ENCODE results near the gene MARCO.
"Not testable (repeated sequence)": the region's sequence is repeated elsewhere in the genome, so short reads cannot be mapped to it uniquely, and the experiment has no call there.

The MARCO gene

DNA sequence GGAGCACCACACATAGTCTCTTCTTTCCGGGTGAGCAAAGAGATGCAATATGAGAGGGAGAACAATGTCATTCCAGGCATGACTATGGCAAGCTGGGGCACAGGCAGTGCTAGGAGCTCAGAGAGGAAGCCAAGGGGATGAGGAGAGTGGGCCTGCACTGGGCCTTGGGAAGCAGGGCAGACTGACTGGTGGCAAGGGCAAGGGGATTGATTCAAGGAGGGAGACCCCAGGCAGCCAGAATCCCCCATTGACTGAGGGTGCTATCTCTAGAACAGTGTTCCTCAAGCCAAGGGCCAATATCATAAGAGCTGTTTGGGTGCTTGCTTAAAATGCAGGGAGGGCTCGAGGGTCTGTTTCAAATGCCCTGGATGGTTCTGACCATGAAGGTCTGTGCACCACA is 36.1 kb downstream of the MARCO start:
- no peak for DNase-seq

GRCh38 chr2:118979152-118979861 is 37.3 kb downstream of the MARCO start:
- no peak for DNase-seq

DNA sequence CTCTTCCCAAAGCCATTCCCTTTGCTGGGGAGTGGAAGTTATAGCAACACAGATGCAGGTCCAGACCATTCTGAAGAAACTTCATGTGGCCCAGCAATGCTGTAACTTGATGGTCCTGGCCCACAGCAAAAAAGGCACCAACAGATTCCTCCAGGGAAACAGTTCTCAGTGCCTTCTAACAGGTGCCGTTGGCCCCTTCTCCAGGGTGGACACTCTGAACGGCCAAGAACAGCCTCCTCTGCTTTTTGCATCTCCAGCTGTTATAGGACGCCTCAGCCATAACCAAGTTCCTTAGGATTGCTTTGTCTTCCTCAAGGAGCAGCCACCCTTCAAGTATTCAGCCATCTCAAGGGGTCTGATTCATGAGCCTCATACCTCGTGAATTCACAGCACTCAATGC is 38.0 kb downstream of the MARCO start:
- DNase-seq: no peak

DNA sequence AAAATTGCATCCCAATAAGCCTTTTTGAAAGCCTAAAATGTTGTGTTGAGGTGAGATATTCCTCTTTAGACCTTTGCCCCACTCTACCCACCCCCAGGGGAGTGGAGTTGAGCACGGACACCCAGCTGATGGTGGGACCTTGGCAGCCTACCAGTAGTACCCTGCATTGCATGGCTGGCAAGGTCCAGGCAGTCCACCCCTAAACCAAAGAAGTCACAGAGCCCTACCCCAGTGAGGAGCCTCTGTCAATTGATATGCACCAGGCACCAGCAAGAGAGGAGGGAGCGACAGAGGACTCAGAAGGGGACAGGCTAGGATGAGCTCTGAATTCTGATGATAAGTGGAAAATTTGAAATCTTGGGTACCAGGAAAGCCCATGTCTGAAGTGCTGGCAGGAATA is 38.6 kb downstream of the MARCO start:
- no peak for DNase-seq

- DNase-seq: no peak
Observed at GRCh38 chr2:118981632-118982031, 39.6 kb downstream of the MARCO start.

DNA sequence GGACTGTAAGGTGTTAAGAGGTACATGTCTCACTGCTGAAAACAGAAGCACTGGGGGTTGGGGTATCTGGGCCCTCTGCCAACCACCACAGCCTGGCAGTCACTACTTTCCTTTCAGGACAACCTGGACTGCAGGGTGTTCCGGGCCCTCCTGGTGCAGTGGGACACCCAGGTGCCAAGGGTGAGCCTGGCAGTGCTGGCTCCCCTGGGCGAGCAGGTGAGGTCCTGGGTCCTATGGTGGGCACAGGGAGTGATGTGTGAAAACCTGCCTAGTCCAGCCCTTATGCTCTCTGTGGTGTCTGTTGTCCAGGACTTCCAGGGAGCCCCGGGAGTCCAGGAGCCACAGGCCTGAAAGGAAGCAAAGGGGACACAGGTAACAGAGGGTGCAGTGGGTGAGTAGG is 40.0 kb downstream of the MARCO start:
- no peak for DNase-seq

GRCh38 chr2:118983133-118983532 is 41.1 kb downstream of the MARCO start:
- no peak for DNase-seq

DNA sequence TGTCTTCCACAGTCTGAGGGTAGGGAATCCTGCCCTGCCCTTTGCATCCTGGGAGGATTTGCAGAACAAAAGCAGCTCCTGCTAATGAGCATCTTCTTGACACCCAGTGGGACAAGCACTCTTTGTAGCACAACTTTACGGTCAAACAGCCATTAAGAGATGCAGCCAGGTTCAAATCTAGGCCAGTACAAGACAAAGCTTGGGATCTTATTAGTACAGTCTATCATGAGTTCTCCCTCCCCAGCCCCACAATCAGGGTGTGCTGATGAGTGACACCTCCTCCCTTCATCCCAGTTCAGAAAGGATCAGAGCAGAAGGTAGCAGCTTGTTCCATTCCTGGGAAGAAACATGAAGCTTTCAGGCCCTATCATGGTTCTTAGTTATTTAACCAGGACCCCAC is 41.9 kb downstream of the MARCO start:
- DNase-seq: no peak

DNA sequence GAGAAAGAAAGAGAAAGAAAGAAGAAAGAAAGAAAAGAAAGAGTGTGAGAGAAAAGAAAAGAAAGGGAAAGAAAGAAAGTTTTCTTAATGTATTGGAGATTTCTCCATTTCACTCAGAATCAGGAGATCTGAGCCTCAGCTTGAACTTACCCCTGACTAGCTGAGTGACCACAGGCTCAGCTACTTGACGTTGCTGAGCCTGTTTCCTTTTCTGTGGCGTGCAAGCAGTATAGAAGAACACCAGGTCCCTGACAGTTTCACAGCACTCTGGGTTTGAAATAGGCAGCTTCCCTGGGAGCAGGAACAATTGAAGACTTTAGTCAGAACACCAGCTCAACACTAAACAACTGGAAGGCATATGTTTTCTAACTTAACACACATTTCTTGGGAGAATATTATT is 44.7 kb downstream of the MARCO start:
- DNase-seq: no peak

GRCh38 chr2:118987886-118988285 is 45.9 kb downstream of the MARCO start:
- DNase-seq: no peak

DNA sequence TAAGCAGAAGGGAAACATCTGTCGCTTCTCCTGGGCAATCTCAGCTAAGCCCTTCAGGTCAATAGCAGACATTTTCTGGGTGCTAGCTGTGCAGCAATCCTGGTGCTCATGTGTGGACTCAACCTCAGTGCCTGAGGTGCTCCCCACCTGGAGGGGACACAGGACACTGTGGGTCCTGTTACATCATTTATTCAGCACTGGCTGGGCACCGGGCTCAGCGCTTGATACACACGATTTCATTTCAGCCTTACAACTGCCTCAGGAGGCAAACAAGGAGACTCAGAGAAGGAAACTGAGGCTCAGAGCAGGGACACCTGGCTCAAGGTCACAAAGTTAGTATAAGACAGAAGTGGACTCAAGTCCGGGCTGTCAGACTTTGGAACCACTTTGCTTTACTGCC is 46.7 kb downstream of the MARCO start:
- DNase-seq: no peak

GRCh38 chr2:118989481-118989880 is 47.5 kb downstream of the MARCO start:
- DNase-seq: no peak

GRCh38 chr2:118990757-118991545 is 49.0 kb downstream of the MARCO start:
- no peak for DNase-seq

DNA sequence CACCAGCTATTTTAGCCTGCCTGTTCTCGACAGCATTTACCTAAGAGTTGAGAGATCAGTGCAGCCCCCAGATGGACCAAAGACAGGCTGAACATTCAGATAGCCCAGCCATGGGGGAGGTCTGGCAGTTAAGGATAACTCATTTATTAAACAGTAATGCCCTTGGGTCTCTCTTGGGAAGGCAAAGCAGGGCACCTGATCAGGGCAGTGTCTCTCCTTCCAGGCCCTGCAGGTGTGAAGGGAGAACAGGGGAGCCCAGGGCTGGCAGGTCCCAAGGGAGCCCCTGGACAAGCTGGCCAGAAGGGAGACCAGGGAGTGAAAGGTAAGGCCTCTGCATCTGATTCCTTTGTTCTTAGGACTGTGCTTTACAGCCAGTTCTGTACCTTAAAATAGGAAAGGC is 49.6 kb downstream of the MARCO start:
- no peak for DNase-seq

- no peak for DNase-seq
Observed at GRCh38 chr2:118992740-118993391, 50.9 kb downstream of the MARCO start.

DNA sequence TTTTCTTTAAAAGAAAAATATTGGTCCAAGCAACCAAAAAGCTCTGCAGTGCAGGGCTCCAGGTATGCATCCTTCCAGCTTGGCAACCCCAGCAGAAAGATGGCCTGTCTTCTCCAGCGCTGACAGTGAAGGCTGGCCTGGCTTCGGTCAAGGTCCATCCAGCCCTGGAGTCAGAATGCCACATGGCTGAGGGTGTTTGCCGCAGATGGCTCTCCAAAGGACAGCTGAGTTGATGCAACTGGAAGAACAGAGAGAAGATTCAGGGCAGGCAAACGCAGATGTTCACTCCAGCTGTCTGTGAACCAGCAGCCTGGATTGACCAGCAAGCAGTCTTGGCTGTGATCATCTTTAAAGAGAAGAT is 51.4 kb downstream of the MARCO start:
- no peak for DNase-seq

- no peak for DNase-seq
Observed at GRCh38 chr2:118994172-118994700, 52.2 kb downstream of the MARCO start.

DNA sequence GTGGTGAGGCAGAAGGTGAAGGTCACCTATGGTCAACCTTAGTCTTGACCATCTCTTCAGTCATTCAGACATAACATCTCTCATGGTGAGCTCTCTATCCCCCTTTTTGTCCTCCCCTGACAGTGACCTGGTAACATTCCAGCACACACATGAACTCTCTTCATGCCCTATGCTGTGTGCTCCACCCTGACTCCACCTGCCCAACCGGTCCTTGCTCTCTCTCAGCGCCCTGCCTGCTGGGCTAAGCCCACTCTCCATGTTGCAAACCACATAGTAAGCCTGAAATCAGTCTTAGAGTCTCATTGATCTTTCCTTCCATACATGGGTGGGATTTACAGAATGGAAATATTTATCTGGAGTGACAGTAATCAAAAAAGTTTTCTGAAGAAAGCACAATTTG is 52.8 kb downstream of the MARCO start:
- no peak for DNase-seq

DNA sequence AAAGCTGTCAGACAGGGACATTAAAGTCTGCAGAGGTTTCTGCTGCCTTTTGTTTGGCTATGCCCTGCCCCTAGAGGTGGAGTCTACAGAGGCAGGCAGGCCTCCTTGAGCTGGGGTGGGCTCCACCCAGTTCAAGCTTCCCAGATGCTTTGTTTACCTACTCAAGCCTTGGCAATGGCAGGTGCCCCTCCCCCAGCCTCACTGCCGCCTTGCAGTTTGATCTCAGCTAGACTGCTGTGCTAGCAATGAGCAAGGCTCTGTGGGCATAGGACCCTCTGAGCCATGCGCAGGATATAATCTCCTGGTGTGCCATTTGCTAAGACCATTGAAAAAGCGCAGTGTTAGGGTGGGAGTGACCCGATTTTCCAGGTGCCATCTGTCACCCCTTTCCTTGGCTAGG is 61.9 kb downstream of the MARCO start:
- DNase-seq: not testable (repeated sequence)

DNA sequence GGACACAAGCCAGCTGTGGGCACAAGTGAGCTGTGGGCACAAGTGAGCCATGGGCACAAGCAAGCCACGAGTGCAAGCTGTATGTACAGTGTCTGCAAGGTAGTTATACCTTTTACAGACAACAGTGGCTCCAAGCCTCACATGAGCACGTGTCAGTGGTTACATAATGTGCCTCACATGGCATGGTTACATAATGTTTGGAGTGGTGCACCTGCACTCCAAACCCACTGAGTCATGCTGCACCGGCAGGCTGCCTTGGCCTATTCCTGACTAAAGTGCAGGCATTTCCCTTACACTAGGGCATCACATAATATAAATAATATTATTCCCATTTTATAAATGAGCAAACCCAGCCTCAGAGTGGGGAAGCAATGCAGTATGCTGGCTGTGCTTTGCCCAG is 62.6 kb downstream of the MARCO start:
- no peak for DNase-seq

GRCh38 chr2:119005051-119005450 is 63.1 kb downstream of the MARCO start:
- DNase-seq: no peak

- DNase-seq: no peak
Observed at GRCh38 chr2:119005555-119005954, 63.6 kb downstream of the MARCO start.

- no peak for DNase-seq
Observed at GRCh38 chr2:119006441-119006840, 64.4 kb downstream of the MARCO start.

DNA sequence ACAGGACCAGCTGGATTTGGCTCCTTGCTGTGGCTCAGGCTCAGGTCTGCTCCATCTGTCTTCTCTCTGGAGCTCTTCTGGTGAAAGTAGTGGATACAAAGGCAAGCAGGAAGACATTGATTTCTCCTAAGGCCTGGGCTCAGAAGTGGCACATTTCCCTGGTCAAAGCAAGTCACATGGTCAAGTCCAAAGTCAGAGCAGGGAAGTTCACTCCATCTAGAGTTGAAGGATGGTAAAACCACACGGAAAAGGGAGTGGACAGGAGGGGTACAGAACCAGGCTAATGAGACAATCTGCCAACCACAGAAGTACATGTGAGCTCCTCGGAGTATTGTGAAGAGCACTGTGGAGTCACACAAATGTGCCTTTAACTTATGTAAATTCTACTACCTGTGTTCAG is 66.1 kb downstream of the MARCO start:
- DNase-seq: no peak
